ENCODE measurements around the gene CCDC188. TPM values are rescaled to one million over a fixed set of nuclear protein-coding genes. Genes with fewer than 3 reads are reported as not detected.

The CCDC188 gene
- total and polyA plus RNA-seq, 2 of the 13 experiments (the other 11 are each of a cell fraction or from before 2014, with no cell fraction given) = not detected

- TF ChIP-seq THYN1 (CRISPR knock-in tag; IDR thresholded peaks at IDR 0.05; ENCODE audit: borderline replicate concordance, low read depth) = no peak
- TF ChIP-seq MTA1 (CRISPR knock-in tag; IDR thresholded peaks at IDR 0.05; ENCODE audit: borderline replicate concordance) = peak; percentile 75; the same call in 1 of the 2 replicates
- TF ChIP-seq ZNF12 (CRISPR knock-in tag; IDR thresholded peaks at IDR 0.05) = no peak
- TF ChIP-seq POLR2G (IDR thresholded peaks at IDR 0.05; ENCODE audit: low read depth, low read length) = peak; percentile 18; the same call in 1 of the 2 replicates
- peak; percentile 78; the same call in 1 of the 2 replicates for TF ChIP-seq FOXK1 (CRISPR knock-in tag; IDR thresholded peaks at IDR 0.05; ENCODE audit: borderline replicate concordance, low read depth)
- 0 out of 2 replicates have a peak, but pooled peaks have one; percentile 39 for TF ChIP-seq ZNF792 (CRISPR knock-in tag; IDR thresholded peaks at IDR 0.05)
- no peak for TF ChIP-seq ZNF513 (CRISPR knock-in tag; conservative IDR thresholded peaks at IDR 0.05)
- TF ChIP-seq TCF12 (IDR thresholded peaks at IDR 0.05) = no peak
- TF ChIP-seq TCF12 (CRISPR knock-in tag; IDR thresholded peaks at IDR 0.05) = no peak
- TF ChIP-seq ZHX2 (IDR thresholded peaks at IDR 0.05; ENCODE audit: low read depth) = no peak
- TF ChIP-seq ZHX2 (CRISPR knock-in tag; IDR thresholded peaks at IDR 0.05; ENCODE audit: borderline replicate concordance) = no peak
- TF ChIP-seq FOXP4 (CRISPR knock-in tag; IDR thresholded peaks at IDR 0.05) = 0 out of 2 replicates have a peak, but pooled peaks have one; percentile 27
These were observed 21.7 kb downstream of the CCDC188 start (continued) for GRCh38 chr22:20128902-20129746.
